Osteocyte (in vitro differentiated cells): ENCODE results near the gene ZNF516. TPM values are rescaled to one million over a fixed set of nuclear protein-coding genes. Genes with fewer than 3 reads are reported as not detected.

Experiments
- DNase-seq: peaks from one replicate; pipeline ENCODE4 v3.0.0; 2021; ENCODE audit warnings: mixed read lengths; ENCODE audit not compliant: unreplicated experiment; ENCODE audit errors: extremely low spot score
- H3K27ac Mint-ChIP-seq: one replicate; pipeline ENCODE4 v1.8.0; 2021; ENCODE audit warnings: mild to moderate bottlenecking, mixed read lengths; ENCODE audit not compliant: unreplicated experiment
- H3K27me3 Mint-ChIP-seq: one replicate; pipeline ENCODE4 v1.8.0; 2021; ENCODE audit warnings: mixed read lengths; ENCODE audit not compliant: unreplicated experiment
- H3K36me3 Mint-ChIP-seq: one replicate; pipeline ENCODE4 v1.8.0; 2021; ENCODE audit warnings: mixed read lengths; ENCODE audit not compliant: unreplicated experiment
- H3K4me1 Mint-ChIP-seq: one replicate; pipeline ENCODE4 v1.8.0; 2021; ENCODE audit warnings: mixed read lengths; ENCODE audit not compliant: unreplicated experiment
- H3K4me3 Mint-ChIP-seq: one replicate; pipeline ENCODE4 v1.8.0; 2021; ENCODE audit warnings: mild to moderate bottlenecking, moderate library complexity, mixed read lengths; ENCODE audit not compliant: unreplicated experiment
- H3K9me3 Mint-ChIP-seq: one replicate; pipeline ENCODE4 v1.8.0; 2021; ENCODE audit warnings: mixed read lengths; ENCODE audit not compliant: unreplicated experiment
- CTCF ChIP-seq: fragments of 200-600 bp; sonication (generic); IDR thresholded peaks from 2 replicates; pipeline ENCODE4 v1.5.0; 2021; ENCODE audit warnings: antibody characterized with exemption, mild to moderate bottlenecking, moderate library complexity
- total RNA-seq: library from RNA; stranded (reverse); gene quantifications from 2 replicates; pipeline ENCODE4 v1.2.1, GENCODE V29; 2021

ZNF516 gene
- total RNA-seq, 1 donor from 2014 or later = 36.3 TPM

GRCh38 chr18:76369791-76370190 lies 125.3 kb downstream of the ZNF516 start:
- TF ChIP-seq CTCF = no peak
- H3K27ac Mint-ChIP-seq = no peak overlapping the region
- H3K27me3 Mint-ChIP-seq = no peaks in the 10 kb centered on the region
- no peaks in the 10 kb centered on the region for H3K4me1 Mint-ChIP-seq
- no peaks in the 10 kb centered on the region for H3K9me3 Mint-ChIP-seq
- no peak for DNase-seq
- no peak overlapping the region for H3K4me3 Mint-ChIP-seq
- peaks cover 17% of the 10 kb centered on the region for H3K36me3 Mint-ChIP-seq

- no peak for DNase-seq
- no peak overlapping the region for H3K4me3 Mint-ChIP-seq
- H3K36me3 Mint-ChIP-seq = peaks cover 17% of the 10 kb centered on the region
- H3K27me3 Mint-ChIP-seq = no peaks in the 10 kb centered on the region
- H3K9me3 Mint-ChIP-seq = no peaks in the 10 kb centered on the region
- H3K27ac Mint-ChIP-seq = no peak overlapping the region
- no peak for TF ChIP-seq CTCF
- H3K4me1 Mint-ChIP-seq = peaks cover 6% of the 10 kb centered on the region
These were observed 126.1 kb downstream of the ZNF516 start for GRCh38 chr18:76368976-76369375.

- TF ChIP-seq CTCF = no peak
- H3K27me3 Mint-ChIP-seq = no peaks in the 10 kb centered on the region
- peaks cover 10% of the 10 kb centered on the region for H3K4me1 Mint-ChIP-seq
- peaks cover 23% of the 10 kb centered on the region for H3K36me3 Mint-ChIP-seq
- DNase-seq = no peak
- H3K9me3 Mint-ChIP-seq = no peaks in the 10 kb centered on the region
- no peak overlapping the region for H3K4me3 Mint-ChIP-seq
- no peak overlapping the region for H3K27ac Mint-ChIP-seq
These were observed 126.8 kb downstream of the ZNF516 start for GRCh38 chr18:76368271-76368670.

- Mint-ChIP-seq H3K27me3 (no peaks in the 10 kb centered on the region), H3K36me3 (peaks cover 25% of the 10 kb centered on the region), H3K27ac (no peak overlapping the region), H3K9me3 (no peaks in the 10 kb centered on the region), H3K4me3 (no peak overlapping the region), H3K4me1 (peaks cover 12% of the 10 kb centered on the region)
- no peak for TF ChIP-seq CTCF
- no peak for DNase-seq
These were observed 127.6 kb downstream of the ZNF516 start for GRCh38 chr18:76367168-76368125.

GRCh38 chr18:76365561-76365960 lies 129.5 kb downstream of the ZNF516 start:
- no peak for TF ChIP-seq CTCF
- Mint-ChIP-seq H3K27ac (no peak overlapping the region), H3K9me3 (no peaks in the 10 kb centered on the region), H3K4me1 (peaks cover 12% of the 10 kb centered on the region), H3K36me3 (peaks cover 27% of the 10 kb centered on the region), H3K27me3 (no peaks in the 10 kb centered on the region), H3K4me3 (no peak overlapping the region)
- DNase-seq = no peak
